ENCODE measurements around the gene TBC1D2B.

Gene TBC1D2B

GRCh38 chr15:77985931-77986480 is 91.5 kb downstream of the TBC1D2B start:
- Histone ChIP-seq H2BK12ac (ENCODE audit: low read length in 2 of 2) (no peak overlapping the region), H3K14ac (ENCODE audit: low read length in 2 of 2) (no peak overlapping the region), H3K9ac (ENCODE audit: low read length) (no peak overlapping the region), H3K4me3 (ENCODE audit: insufficient read depth in 1 of 2, low read depth in 1 of 2, low read length in 2 of 2) (no peak overlapping the region), H3K18ac (ENCODE audit: low read depth in 1 of 2, low read length in 2 of 2) (no peak overlapping the region), H3K79me1 (replicated peaks; ENCODE audit: low read length, poor library complexity, severe bottlenecking) (peaks cover 5% of the 10 kb centered on the region), H3K4me2 (ENCODE audit: low read length, poor library complexity, severe bottlenecking) (no peak overlapping the region), H2BK5ac (ENCODE audit: low read depth, low read length, poor library complexity, severe bottlenecking) (no peak overlapping the region), H2BK15ac (ENCODE audit: low read depth, poor library complexity, severe bottlenecking) (no peak overlapping the region), H3K23ac (ENCODE audit: low read length in 2 of 2) (no peak overlapping the region), H4K91ac (ENCODE audit: low read length) (no peak overlapping the region), H2AK5ac (ENCODE audit: low read length, severe bottlenecking) (no peak overlapping the region), H2AFZ (ENCODE audit: low read depth, low read length) (no peak overlapping the region), H3K9me3 (ENCODE audit: control insufficient read depth, low read length) (no peaks in the 10 kb centered on the region), H2BK120ac (ENCODE audit: low read depth, low read length) (no peak overlapping the region), H3K4me1 (ENCODE audit: control insufficient read depth, insufficient read depth, low read depth, low read length) (peaks cover 43% of the 10 kb centered on the region), H3K4ac (ENCODE audit: low read depth in 1 of 2, low read length in 2 of 2) (no peak overlapping the region), H3K27me3 (ENCODE audit: control insufficient read depth in 1 of 2, insufficient read depth in 1 of 2, low read length in 2 of 2) (peaks cover 0 to 27% of the 10 kb centered on the region in 2 experiments), H4K8ac (ENCODE audit: low read length) (no peak overlapping the region), H3K27ac (ENCODE audit: low read length, poor library complexity, severe bottlenecking) (no peak overlapping the region), H3K36me3 (ENCODE audit: control insufficient read depth in 1 of 2, insufficient read depth in 2 of 2, low read depth in 1 of 2, low read length in 2 of 2) (peaks cover 0 to 11% of the 10 kb centered on the region in 2 experiments)
- no peak for DNase-seq
- 80% methylated on average over 14 of the region's 18 CpGs for WGBS

- H3K4me1 ChIP-seq (ENCODE audit: control insufficient read depth, insufficient read depth, low read depth, low read length): peaks cover 36% of the 10 kb centered on the region
- H2AK5ac ChIP-seq (ENCODE audit: low read length, severe bottlenecking): no peak overlapping the region
- no peak overlapping the region for H3K27ac ChIP-seq (ENCODE audit: low read length, poor library complexity, severe bottlenecking)
- no peak overlapping the region for H3K23ac ChIP-seq (ENCODE audit: low read length in 2 of 2)
- H3K4me3 ChIP-seq (ENCODE audit: insufficient read depth in 1 of 2, low read depth in 1 of 2, low read length in 2 of 2): no peak overlapping the region
- no peak overlapping the region for H2AFZ ChIP-seq (ENCODE audit: low read depth, low read length)
- H3K18ac ChIP-seq (ENCODE audit: low read depth in 1 of 2, low read length in 2 of 2): no peak overlapping the region
- peaks cover 2% of the 10 kb centered on the region for H3K79me1 ChIP-seq (replicated peaks; ENCODE audit: low read length, poor library complexity, severe bottlenecking)
- H3K14ac ChIP-seq (ENCODE audit: low read length in 2 of 2): no peak overlapping the region
- H2BK12ac ChIP-seq (ENCODE audit: low read length in 2 of 2): no peak overlapping the region
- peaks cover 0 to 27% of the 10 kb centered on the region in 2 experiments for H3K27me3 ChIP-seq (ENCODE audit: control insufficient read depth in 1 of 2, insufficient read depth in 1 of 2, low read length in 2 of 2)
- no peak overlapping the region for H4K8ac ChIP-seq (ENCODE audit: low read length)
- H2BK5ac ChIP-seq (ENCODE audit: low read depth, low read length, poor library complexity, severe bottlenecking): no peak overlapping the region
- H3K4me2 ChIP-seq (ENCODE audit: low read length, poor library complexity, severe bottlenecking): no peak overlapping the region
- WGBS: 88% methylated on average over 22 of the region's 23 CpGs
- H4K91ac ChIP-seq (ENCODE audit: low read length): no peak overlapping the region
- H2BK120ac ChIP-seq (ENCODE audit: low read depth, low read length): no peak overlapping the region
- DNase-seq: no peak
- H3K36me3 ChIP-seq (ENCODE audit: control insufficient read depth in 1 of 2, insufficient read depth in 2 of 2, low read depth in 1 of 2, low read length in 2 of 2): peaks cover 0 to 11% of the 10 kb centered on the region in 2 experiments
- H3K9me3 ChIP-seq (ENCODE audit: control insufficient read depth, low read length): no peaks in the 10 kb centered on the region
- no peak overlapping the region for H2BK15ac ChIP-seq (ENCODE audit: low read depth, poor library complexity, severe bottlenecking)
- H3K4ac ChIP-seq (ENCODE audit: low read depth in 1 of 2, low read length in 2 of 2): no peak overlapping the region
- no peak overlapping the region for H3K9ac ChIP-seq (ENCODE audit: low read length)
These were observed 92.2 kb downstream of the TBC1D2B start for GRCh38 chr15:77985031-77985930.

- Histone ChIP-seq H3K4me1 (ENCODE audit: control insufficient read depth, insufficient read depth, low read depth, low read length) (peaks cover 27% of the 10 kb centered on the region), H3K79me1 (replicated peaks; ENCODE audit: low read length, poor library complexity, severe bottlenecking) (no peaks in the 10 kb centered on the region), H3K18ac (ENCODE audit: low read depth in 1 of 2, low read length in 2 of 2) (no peak overlapping the region), H3K23ac (ENCODE audit: low read length in 2 of 2) (no peak overlapping the region), H2BK15ac (ENCODE audit: low read depth, poor library complexity, severe bottlenecking) (no peak overlapping the region), H4K91ac (ENCODE audit: low read length) (no peak overlapping the region), H2AK5ac (ENCODE audit: low read length, severe bottlenecking) (no peak overlapping the region), H3K4ac (ENCODE audit: low read depth in 1 of 2, low read length in 2 of 2) (no peak overlapping the region), H3K4me3 (ENCODE audit: insufficient read depth in 1 of 2, low read depth in 1 of 2, low read length in 2 of 2) (no peak overlapping the region), H3K27me3 (ENCODE audit: control insufficient read depth in 1 of 2, insufficient read depth in 1 of 2, low read length in 2 of 2) (peaks cover 0 to 27% of the 10 kb centered on the region in 2 experiments), H3K9ac (ENCODE audit: low read length) (no peak overlapping the region), H2AFZ (ENCODE audit: low read depth, low read length) (no peak overlapping the region), H3K36me3 (ENCODE audit: control insufficient read depth in 1 of 2, insufficient read depth in 2 of 2, low read depth in 1 of 2, low read length in 2 of 2) (peaks cover 0 to 11% of the 10 kb centered on the region in 2 experiments), H2BK12ac (ENCODE audit: low read length in 2 of 2) (no peak overlapping the region), H2BK120ac (ENCODE audit: low read depth, low read length) (no peak overlapping the region), H3K27ac (ENCODE audit: low read length, poor library complexity, severe bottlenecking) (no peak overlapping the region), H3K9me3 (ENCODE audit: control insufficient read depth, low read length) (no peaks in the 10 kb centered on the region), H3K14ac (ENCODE audit: low read length in 2 of 2) (no peak overlapping the region), H2BK5ac (ENCODE audit: low read depth, low read length, poor library complexity, severe bottlenecking) (no peak overlapping the region), H4K8ac (ENCODE audit: low read length) (no peak overlapping the region), H3K4me2 (ENCODE audit: low read length, poor library complexity, severe bottlenecking) (no peak overlapping the region)
- 29% methylated on average over 1 of the region's 7 CpGs for WGBS
- DNase-seq: no peak
These were observed 93.1 kb downstream of the TBC1D2B start for GRCh38 chr15:77984446-77984861.

GRCh38 chr15:77983708-77984445 is 93.6 kb downstream of the TBC1D2B start:
- peaks cover 27% of the 10 kb centered on the region for H3K4me1 ChIP-seq (ENCODE audit: control insufficient read depth, insufficient read depth, low read depth, low read length)
- H2AK5ac ChIP-seq (ENCODE audit: low read length, severe bottlenecking): no peak overlapping the region
- H3K9ac ChIP-seq (ENCODE audit: low read length): no peak overlapping the region
- peaks cover 0 to 27% of the 10 kb centered on the region in 2 experiments for H3K27me3 ChIP-seq (ENCODE audit: control insufficient read depth in 1 of 2, insufficient read depth in 1 of 2, low read length in 2 of 2)
- peaks cover 0 to 7% of the 10 kb centered on the region in 2 experiments for H3K36me3 ChIP-seq (ENCODE audit: control insufficient read depth in 1 of 2, insufficient read depth in 2 of 2, low read depth in 1 of 2, low read length in 2 of 2)
- H2BK5ac ChIP-seq (ENCODE audit: low read depth, low read length, poor library complexity, severe bottlenecking): no peak overlapping the region
- H2BK120ac ChIP-seq (ENCODE audit: low read depth, low read length): no peak overlapping the region
- H3K4me2 ChIP-seq (ENCODE audit: low read length, poor library complexity, severe bottlenecking): no peak overlapping the region
- no peak overlapping the region for H2AFZ ChIP-seq (ENCODE audit: low read depth, low read length)
- no peak overlapping the region for H4K8ac ChIP-seq (ENCODE audit: low read length)
- peak overlapping the region; percentile 10 for H4K91ac ChIP-seq (ENCODE audit: low read length)
- no peak overlapping the region for H3K27ac ChIP-seq (ENCODE audit: low read length, poor library complexity, severe bottlenecking)
- H3K4ac ChIP-seq (ENCODE audit: low read depth in 1 of 2, low read length in 2 of 2): no peak overlapping the region
- H3K9me3 ChIP-seq (ENCODE audit: control insufficient read depth, low read length): no peaks in the 10 kb centered on the region
- no peak overlapping the region for H2BK12ac ChIP-seq (ENCODE audit: low read length in 2 of 2)
- no peaks in the 10 kb centered on the region for H3K79me1 ChIP-seq (replicated peaks; ENCODE audit: low read length, poor library complexity, severe bottlenecking)
- H3K23ac ChIP-seq (ENCODE audit: low read length in 2 of 2): no peak overlapping the region
- no peak overlapping the region for H2BK15ac ChIP-seq (ENCODE audit: low read depth, poor library complexity, severe bottlenecking)
- DNase-seq: no peak
- no peak overlapping the region for H3K4me3 ChIP-seq (ENCODE audit: insufficient read depth in 1 of 2, low read depth in 1 of 2, low read length in 2 of 2)
- no peak overlapping the region for H3K18ac ChIP-seq (ENCODE audit: low read depth in 1 of 2, low read length in 2 of 2)
- H3K14ac ChIP-seq (ENCODE audit: low read length in 2 of 2): no peak overlapping the region
- WGBS: 62% methylated on average over 15 of the region's 15 CpGs

Data from mesenchymal stem cell (in vitro differentiated cells and primary cell).